HG02884 (cell line): ENCODE results near the gene MAGED2.
A peak's percentile ranks its signal among the peaks of the same experiment; 100 is the strongest.
"Not testable (repeated sequence)": the region's sequence is repeated elsewhere in the genome, so short reads cannot be mapped to it uniquely, and the experiment has no call there.

Experiments used
- ATAC-seq: cut with Tn5 transposase; IDR thresholded peaks from one replicate; pipeline ENCODE4 v1.9.1; 2021; ENCODE audit warnings: mild to moderate bottlenecking, moderate library complexity; ENCODE audit not compliant: unreplicated experiment

Gene MAGED2

GRCh38 chrX:54807524-54808108 is at the start of gene MAGED2:
Gene MAGED2, plus strand, starts transcription at chrX:54807745. Its CDS starts 1,587 bp downstream, at chrX:54809332.
- ATAC-seq = no peak

DNA sequence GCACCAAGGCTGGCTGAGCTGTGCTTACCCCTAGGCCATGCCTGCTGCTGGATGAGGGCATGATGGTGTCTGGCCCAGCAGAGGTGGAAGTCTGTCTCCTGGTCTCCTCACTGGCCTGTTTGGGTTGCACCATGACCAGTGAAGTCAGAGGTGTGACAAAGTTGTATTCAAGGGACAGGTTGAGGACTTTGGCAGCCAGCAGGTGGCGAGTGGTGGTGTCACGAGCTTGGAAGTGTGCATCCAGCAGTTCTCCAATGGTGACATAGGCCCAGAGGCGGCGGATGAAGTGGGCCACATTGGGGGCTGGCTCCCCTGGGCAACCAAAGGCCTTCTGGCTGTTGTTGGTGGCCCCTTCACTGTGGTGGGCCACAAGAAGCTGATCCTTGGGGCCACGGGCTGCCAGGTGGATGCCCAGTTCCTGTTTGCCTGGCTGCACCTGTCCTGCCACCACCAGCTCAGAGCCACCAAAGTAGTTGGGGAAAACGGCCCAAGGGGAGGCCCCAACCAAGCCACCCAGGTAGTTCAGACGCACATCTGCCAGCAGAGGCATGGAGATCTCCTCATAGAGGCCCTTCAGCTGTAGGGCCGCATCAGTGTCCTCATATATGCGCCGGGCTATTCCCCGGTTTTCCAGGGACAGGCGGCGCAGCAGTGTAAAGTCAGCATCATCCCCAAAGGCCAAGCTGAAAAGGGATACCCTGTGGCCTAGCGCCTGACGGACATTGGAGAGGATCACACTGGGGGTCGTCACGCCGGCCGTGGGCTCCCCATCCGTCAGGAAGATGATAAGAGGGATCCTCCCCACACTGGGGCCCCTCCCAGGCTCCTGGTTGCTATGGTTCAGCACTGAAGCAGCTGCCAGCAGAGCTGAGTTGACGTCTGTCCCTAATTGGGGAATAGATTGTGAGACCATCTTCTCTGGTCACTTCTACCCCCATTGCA is 49.2 kb upstream of the MAGED2 start:
- ATAC-seq = no peak

GRCh38 chrX:54774391-54775094 is 33.0 kb upstream of the MAGED2 start:
- ATAC-seq = not testable (repeated sequence)

- no peak for ATAC-seq
Measured at GRCh38 chrX:54776061-54776460, 31.5 kb upstream of the MAGED2 start.

DNA sequence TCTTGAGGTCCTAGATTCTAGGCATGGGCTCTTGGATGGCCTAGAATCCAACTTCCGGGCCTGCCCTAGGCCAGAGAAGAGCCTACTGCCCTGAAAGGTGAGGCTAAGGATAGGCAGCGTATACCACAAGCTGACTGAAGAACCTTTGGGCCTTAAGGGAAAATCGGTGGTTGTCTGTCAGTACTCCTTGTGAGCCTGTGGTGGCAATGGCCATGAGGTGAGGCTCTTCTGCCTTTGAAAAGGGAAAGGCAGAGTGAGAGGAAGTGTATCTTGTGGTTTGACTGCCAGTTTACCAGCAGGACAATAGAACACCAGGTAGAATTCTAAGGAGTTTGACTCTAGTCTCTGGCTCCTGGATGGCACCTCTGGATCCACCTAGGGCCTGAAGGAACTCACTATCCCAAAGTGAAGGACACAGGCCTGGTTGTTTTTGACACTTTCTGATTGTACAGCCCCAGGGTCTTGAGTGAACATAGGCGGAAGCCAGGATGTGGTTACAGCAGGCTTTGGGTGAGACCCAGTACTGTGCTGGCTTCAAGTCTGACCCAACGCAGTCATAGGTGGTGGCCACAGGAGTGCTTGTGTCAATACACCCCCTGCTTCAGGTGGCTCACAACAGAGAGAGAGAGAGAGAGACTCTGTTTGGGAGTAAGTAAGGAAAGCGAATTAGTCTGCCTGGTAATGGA is 30.4 kb upstream of the MAGED2 start:
- ATAC-seq = no peak

DNA sequence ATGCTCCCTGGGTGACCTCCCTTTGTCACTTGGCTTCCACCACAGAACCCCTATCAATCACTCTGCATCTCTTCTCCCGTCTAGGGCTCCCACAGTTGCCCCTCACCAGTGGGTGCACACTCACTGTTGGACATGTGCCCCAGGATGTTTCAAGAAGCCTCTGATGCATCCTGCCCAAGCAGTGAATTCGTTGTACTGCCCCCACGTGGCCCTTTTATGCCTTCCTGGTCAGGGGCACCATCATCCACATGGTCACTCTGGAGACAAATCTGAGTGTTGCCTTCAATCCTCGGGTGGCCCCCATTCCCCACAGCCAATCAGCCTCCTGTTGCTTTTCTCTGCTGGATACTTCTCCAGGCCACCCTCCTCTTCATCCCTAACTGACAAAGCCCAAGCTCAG is 21.6 kb upstream of the MAGED2 start:
- ATAC-seq = no peak

DNA sequence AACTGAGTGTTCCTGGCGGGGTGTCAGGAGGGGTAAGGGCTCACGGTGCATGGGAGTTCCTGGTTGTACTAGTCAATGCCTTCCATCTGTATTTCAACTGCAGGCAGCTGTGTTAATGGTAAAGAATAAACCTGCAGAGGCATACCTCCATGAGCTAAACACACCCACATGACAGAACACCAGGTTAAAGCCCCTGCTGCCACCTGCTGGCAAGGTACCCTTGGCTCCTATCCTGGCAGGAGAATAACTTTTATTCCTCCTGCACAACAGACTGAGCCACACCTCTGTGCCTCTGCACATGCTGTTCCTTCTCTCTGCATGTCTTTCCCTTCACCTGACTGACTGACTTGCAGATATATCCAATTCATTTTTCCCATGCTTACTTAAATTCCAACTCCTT is 20.6 kb upstream of the MAGED2 start:
- peak; percentile 50 for ATAC-seq

- no peak for ATAC-seq
Measured at GRCh38 chrX:54788446-54788845, 19.1 kb upstream of the MAGED2 start.

DNA sequence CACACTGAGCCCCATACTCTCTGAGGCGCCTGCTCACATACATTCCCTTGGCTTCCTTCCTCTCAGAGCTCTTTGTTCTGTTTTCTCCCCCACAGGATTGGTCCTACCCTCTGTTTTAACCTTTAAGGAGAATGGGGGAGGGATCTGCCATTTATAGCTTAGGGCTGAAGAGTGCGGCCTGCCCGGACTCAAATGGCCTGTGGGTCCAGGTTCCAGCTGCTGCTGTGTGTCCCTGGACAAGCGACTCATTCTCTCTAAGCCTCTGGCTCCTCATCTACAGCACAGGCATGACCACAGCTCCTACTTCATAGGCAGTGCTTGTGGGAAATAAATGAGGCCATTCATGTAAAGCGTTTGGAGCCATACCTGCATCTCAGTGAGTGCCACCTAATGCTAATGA is 18.1 kb upstream of the MAGED2 start:
- ATAC-seq = not testable (repeated sequence)

- ATAC-seq = no peak
Measured at GRCh38 chrX:54794028-54794427, 13.5 kb upstream of the MAGED2 start.

DNA sequence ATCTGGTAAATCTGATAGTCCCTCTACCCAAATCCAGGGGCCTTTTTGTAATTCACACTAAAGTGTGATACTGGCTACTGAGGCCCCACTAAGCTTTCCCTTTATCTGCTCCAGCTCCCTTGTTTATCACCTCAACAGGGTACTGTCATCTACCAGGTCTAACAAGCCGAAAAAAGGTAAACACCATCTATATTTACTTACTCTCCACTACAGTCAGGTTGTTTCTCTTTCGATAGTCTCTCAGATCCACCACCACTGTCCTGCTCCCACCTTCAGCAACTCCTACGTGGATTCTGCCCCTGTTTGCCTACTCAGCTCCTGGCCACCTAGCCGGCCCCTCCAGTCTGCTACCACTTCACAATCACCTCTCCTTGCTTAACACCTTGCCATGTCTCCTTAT is 12.8 kb upstream of the MAGED2 start:
- no peak for ATAC-seq

DNA sequence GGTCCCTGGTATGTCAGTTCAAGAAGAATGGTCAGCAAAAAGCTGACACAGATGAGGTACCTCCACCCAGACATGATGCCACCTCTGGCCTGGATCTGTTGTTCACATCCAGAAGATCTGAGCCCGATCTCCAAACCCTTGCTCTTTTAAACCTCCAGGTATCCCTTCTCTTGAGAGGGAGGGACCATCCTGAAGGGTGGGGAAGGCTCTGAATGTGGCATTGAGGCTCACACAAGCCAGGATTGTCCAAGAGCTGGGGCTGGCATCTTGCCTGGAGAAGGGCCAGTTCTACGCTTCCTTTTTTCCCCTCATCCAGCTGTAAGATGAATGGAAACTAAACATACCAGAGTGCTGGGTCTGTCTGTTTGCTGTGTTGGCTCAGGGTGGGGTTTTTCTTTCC is 9.4 kb upstream of the MAGED2 start, which contains the start of gene ITIH6:
Gene ITIH6, minus strand, starts transcription at position 119 of the 400 bp plus-strand sequence. Its CDS starts 45 bp downstream, at position 74.
- no peak for ATAC-seq

DNA sequence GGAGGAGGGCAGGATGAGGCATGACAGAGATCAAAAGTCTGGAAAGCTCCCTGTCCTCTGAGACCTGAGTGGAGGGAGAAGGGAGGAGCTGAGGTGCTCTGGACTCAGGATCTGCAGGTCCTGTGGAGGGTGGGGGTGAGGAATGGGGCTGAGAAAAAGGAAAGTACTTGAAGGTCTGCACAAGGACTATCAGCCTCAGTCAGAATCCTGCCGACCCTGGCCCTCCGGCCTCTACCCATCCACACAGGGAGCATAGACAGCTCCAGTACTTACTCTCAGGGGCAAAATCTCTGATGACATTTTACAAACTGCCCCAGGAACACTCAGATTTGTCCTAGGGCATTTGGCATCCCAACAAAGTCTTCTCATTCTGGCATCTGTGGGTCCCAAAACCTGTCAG is 8.5 kb upstream of the MAGED2 start:
- no peak for ATAC-seq

DNA sequence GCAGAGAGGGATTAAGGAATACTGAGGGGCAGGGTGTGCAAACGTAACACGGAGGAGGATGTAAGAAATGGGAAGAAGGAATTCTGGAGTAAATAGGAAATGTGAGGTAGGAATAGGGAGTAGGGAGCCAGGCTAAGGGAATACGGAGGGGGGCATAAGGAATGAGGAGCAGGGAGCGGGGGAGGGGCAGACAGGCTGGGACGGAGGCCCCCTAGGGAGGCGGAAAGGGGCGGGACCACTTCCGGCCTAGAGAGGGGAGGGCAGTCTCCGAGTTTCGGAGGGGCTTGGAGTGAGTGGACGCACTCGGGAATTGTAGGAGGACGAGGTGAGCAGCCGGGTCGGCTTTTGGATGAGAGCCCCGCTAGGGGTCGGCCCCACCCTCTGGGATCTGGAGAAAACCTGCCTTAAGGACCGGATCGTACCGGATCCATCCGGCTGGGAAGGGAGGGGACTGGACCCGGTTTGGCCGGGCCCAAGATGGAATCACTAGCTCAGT is 612 bp downstream of the MAGED2 start:
- peak; percentile 29 for ATAC-seq

DNA sequence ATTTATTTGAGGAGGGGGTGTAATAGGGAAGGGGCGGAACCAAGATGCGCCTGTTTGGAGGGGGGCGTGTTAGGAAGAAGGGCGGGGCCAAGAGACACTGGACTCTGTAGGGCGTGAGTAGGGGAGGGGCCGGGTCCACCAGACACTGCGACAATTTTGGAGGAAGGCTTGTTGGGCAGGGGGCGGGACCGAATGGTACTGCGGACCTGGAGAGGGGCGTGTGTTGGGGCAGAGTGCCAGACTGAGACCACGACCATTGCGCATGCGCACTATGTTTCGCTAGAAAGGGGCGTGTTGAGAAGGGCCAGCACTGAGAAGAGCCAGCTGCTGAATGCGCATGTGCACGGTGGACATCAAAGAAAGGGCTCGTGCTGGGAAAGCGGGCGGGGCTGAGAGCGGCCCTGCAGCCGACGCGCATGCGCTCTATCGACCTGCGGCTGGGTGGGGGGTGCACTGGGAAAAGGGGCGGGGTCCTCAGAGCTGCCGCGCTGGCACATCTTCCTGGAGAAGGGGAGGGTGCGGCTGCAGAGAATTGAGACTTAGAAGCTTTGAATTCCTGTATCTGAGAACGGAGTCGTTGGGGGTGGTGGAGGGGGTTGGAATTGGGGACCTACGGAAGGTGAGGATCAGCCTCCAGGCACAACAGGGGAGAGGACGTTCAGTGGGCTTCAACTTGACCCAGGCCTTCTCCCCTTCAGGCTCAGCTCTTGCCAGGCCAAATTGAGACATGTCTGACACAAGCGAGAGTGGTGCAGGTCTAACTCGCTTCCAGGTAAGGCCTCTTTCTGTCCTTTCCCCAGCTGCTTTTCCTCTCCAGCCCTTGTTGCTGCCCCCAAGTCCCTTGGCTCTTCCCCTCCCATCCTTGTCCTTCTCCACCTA is 1.3 kb downstream of the MAGED2 start:
- ATAC-seq = peak; percentile 88

DNA sequence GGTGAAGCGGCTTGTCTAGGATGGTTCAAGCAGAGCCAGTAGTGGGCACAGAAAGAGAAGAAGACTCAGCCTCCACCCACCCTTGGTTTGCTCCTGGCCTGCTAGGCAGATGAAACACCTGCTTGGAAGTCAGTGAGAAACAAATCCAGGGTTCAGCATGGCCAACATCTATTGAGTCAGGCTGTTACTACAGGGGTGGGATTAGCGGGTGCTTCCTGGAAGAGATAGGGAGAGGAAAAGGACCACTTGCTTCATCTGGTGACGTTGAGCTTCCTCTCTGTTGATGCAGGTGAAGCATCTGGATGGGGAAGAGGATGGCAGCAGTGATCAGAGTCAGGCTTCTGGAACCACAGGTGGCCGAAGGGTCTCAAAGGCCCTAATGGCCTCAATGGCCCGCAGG is 3.0 kb downstream of the MAGED2 start:
- no peak for ATAC-seq

- ATAC-seq = no peak
Measured at GRCh38 chrX:54811301-54811885, 3.8 kb downstream of the MAGED2 start.

DNA sequence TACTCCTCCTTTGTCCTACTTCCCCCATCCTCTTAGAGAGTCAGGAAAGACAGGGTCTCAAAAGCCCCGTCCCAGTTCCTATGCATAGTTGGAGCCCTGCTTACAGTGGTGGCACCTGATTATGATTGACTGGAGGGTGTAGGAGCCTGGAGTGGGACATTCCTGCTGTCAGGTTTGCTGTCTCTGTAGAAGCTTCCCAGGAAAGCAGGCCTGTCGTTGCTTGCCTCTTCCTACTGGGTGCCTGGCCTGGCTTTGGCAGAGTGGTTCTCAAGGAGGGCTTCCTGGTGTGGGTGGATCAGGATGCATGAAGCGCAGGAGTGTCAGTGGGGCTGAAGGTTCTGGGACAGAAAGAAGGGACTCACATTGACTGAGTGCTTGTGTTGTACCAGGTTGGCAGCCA is 4.8 kb downstream of the MAGED2 start:
- no peak for ATAC-seq

DNA sequence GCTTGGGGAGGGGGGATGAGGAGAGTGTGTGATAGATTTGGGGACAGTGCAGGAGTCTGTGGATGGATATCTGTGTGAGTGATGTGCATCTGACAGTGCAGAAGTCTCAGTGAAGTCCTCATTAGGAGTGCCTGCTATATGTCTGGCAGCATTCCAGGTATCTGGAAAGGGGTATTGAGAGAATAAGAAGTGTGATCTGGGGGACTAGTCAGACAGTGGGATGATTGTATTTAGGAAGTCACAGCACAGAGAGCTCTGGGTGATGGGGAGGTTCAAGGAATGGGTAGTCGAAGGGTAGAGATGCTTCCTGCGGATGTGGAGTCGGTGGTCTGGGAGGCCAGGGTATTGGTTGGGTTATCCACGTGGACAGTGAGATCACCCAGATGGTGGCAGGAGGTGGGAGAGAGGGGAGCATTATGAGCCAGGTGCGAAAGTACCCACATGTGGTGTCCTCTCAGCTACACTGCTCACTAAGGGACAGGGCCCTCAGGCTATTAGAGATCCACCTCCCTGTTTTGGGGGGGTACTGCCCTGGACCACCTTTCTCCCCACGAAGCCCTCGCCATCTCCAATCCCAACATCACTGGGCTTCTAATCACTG is 9.8 kb downstream of the MAGED2 start:
- no peak for ATAC-seq
